Psoas muscle (tissue), 8 donors: Measurements from ENCODE around the gene SLC4A5. TPM values are rescaled to one million over a fixed set of nuclear protein-coding genes. Genes with fewer than 3 reads are reported as not detected.

Experiments
- ATAC-seq, 4 donors: fragments of 200-7000 bp; cut with Tn5 transposase; one replicate each; pipeline ENCODE4 v1.9.1; 2020; ENCODE audit warnings: moderate library complexity in 3 of 4, mild to moderate bottlenecking in 2 of 4
- DNase-seq, 2 donors: peaks; one replicate each; pipeline ENCODE4 v3.0.0-alpha.2; 2020
- H3K27ac ChIP-seq: fragments of 200-600 bp; one replicate; pipeline ENCODE4 v1.8.0; 2022
- H3K27me3 ChIP-seq, 3 donors: fragments of 200-600 bp in 1 of 3; one replicate each; pipeline versions ENCODE4 v1.6.1 to v1.8.0; 2013 to 2022; ENCODE audit warnings: low read length in 2 of 3, mild to moderate bottlenecking in 2 of 3, moderate library complexity in 1 of 3; ENCODE audit not compliant: insufficient read depth in 3 of 3
- H3K36me3 ChIP-seq, 2 donors: fragments of 200-600 bp in 1 of 2; one replicate each; pipeline versions ENCODE4 v1.6.1 to v1.8.0; 2013 to 2022; ENCODE audit warnings: low read depth in 1 of 2, mild to moderate bottlenecking in 1 of 2, moderate library complexity in 1 of 2; ENCODE audit not compliant: insufficient read depth in 1 of 2
- H3K4me1 ChIP-seq: fragments of 200-600 bp; one replicate; pipeline ENCODE4 v1.8.0; 2022
- H3K4me3 ChIP-seq: fragments of 200-600 bp; one replicate; pipeline ENCODE4 v1.8.0; 2022; ENCODE audit warnings: mild to moderate bottlenecking
- H3K9me3 ChIP-seq: fragments of 200-600 bp; one replicate; pipeline ENCODE4 v1.8.0; 2022
- CTCF ChIP-seq: fragments of 200-600 bp; IDR thresholded peaks from one replicate; pipeline ENCODE4 v1.8.0; 2022; ENCODE audit warnings: antibody characterized with exemption
- WGBS, 3 donors: extraction: QIAGEN DNeasy Blood & Tissue Kit; methylation state at CpG; one replicate each; pipeline versions ENCODE4 v1.1.6 to v1.1.7; 2013; 5-methylcytosine and 5-hydroxymethylcytosine counted together
- intact Hi-C, 2 donors: fragments of 100-400 bp; cut with DNase I; formaldehyde crosslinking; loops; one replicate each; pipeline versions ENCODE4 v1.11.0 to v1.14.2; 2022
- polyA plus RNA-seq, 3 donors: library from polyadenylated mRNA; stranded (reverse); fragments of 200-250 nt; gene quantifications; one replicate each; pipeline ENCODE4 v1.2.3, GENCODE V29; 2013
- total RNA-seq, 4 donors: library from RNA; stranded (reverse); fragmentation: NEBNext Ultra II Directional in 2 of 4; extraction: Animal tissue kit (Norgen Biotek cat#: 25700) in 2 of 4; gene quantifications; one replicate each; pipeline versions ENCODE4 v1.2.1 to v1.2.4, GENCODE V29; 2021 to 2023
- donor health status: healthy with polysubstance abuse.
- donor health status: DM: no; HTN: no; CAD: no; lungs with moderate emphysema.
- donor health status: Bipolar disorder and iron deficiency.
- donor health status: healthy.
- donor health status: DM: yes; HTN: yes; CAD: no.
- donor health status: DM: no; HTN: no; CAD: no.
- donor health status: DM: no; HTN: no; CAD: no.
- donor health status: DM: yes; HTN: yes; CAD: no.

The SLC4A5 gene
- total and polyA plus RNA-seq, 7 donors: 0.27 to 5.7 (median 0.57) TPM

DNA sequence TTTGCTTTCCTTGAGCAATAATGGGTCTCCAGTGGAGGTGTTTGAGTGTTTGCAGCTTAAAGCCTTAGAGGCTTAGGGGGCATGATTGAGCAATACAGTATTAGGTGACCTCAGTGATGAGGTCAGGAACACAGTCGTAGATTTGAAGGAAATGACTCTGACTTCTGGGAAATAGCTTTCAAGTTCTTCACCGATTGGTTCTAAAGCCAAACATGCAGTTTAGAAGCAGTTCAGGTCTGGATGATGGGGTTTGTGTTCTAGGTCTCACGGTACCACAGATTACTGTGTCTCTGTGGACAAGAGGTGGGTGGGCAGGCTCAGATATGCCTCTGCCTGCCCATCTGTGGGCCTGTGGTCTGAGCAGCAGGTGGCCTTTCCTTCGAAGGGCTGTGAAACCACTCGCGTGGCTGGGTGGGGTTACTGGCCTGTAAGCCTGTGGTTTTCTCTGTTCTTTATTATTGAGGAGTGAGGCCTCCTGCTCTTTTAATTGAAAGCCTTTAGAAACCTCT lies 137.0 kb downstream of the SLC4A5 start:
- intact Hi-C loops: no loop called here
- H3K27me3 ChIP-seq: no peaks in the 10 kb centered on the region
- H3K9me3 ChIP-seq: no peaks in the 10 kb centered on the region
- 35 to 47% (median 43%) methylated on average over 6 of the region's 6 CpGs for WGBS, 3 donors
- H3K4me1 ChIP-seq: peaks cover 48% of the 10 kb centered on the region
- DNase-seq: no peak
- H3K4me3 ChIP-seq: peak overlapping the region; percentile 17
- peaks cover 2 to 45% of the 10 kb centered on the region in 2 donors for H3K36me3 ChIP-seq
- peak; percentile 18 to 45 (median 41) for ATAC-seq
- H3K27ac ChIP-seq: peak overlapping the region; percentile 75
- TF ChIP-seq CTCF: no peak

GRCh38 chr2:74205596-74205995 lies 137.6 kb downstream of the SLC4A5 start:
- no peak for DNase-seq
- peak; percentile 41 to 83 (median 58) for ATAC-seq
- Histone ChIP-seq H3K27me3 (no peaks in the 10 kb centered on the region), H3K9me3 (no peaks in the 10 kb centered on the region), H3K4me1 (peaks cover 55% of the 10 kb centered on the region), H3K36me3 (peaks cover 2 to 39% of the 10 kb centered on the region in 2 donors), H3K4me3 (peak overlapping the region; percentile 17), H3K27ac (peak overlapping the region; percentile 75)
- intact Hi-C loops: no loop called here
- TF ChIP-seq CTCF: no peak
- 27 to 35% (median 32%) methylated on average over 6 of the region's 6 CpGs for WGBS, 3 donors

GRCh38 chr2:74205113-74205512 lies 138.1 kb downstream of the SLC4A5 start:
- Histone ChIP-seq H3K4me3 (no peak overlapping the region), H3K27ac (peak overlapping the region; percentile 75), H3K27me3 (no peaks in the 10 kb centered on the region), H3K4me1 (peaks cover 59% of the 10 kb centered on the region), H3K9me3 (no peaks in the 10 kb centered on the region), H3K36me3 (peaks cover 2 to 34% of the 10 kb centered on the region in 2 donors)
- 82 to 87% (median 87%) methylated on average over 5 of the region's 5 CpGs for WGBS, 3 donors
- ATAC-seq (no peak), DNase-seq (no peak)
- intact Hi-C loops: no loop called here
- TF ChIP-seq CTCF: no peak

DNA sequence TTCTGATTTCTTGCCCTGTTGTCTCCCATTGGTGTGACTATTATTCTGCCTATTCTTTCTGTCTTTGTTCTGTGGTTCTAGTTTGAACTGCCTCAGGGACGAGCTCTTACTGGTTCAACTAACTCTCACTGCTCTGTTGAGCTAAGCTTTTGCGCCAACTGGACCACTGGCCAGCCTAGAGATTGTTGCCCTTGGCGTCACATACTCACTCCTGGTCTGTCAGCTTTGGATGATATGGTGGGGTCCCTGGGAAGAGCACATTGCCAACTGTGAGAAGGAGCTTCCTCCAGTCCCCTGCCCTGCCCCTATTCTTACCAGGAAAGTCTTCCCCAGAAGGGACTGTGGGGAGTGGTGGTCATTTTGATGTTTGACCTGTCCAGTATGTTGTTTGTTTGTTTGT lies 138.8 kb downstream of the SLC4A5 start:
- TF ChIP-seq CTCF: no peak
- DNase-seq (no peak), ATAC-seq (no peak)
- H3K36me3 ChIP-seq: peaks cover under 1 to 27% of the 10 kb centered on the region in 2 donors
- intact Hi-C loops: no loop called here
- H3K9me3 ChIP-seq: no peaks in the 10 kb centered on the region
- no peak overlapping the region for H3K4me3 ChIP-seq
- H3K4me1 ChIP-seq: peaks cover 60% of the 10 kb centered on the region
- 91 to 94% (median 93%) methylated on average over 3 of the region's 3 CpGs for WGBS, 3 donors
- peak overlapping the region; percentile 75 for H3K27ac ChIP-seq
- H3K27me3 ChIP-seq: no peaks in the 10 kb centered on the region

GRCh38 chr2:74201596-74201995 lies 141.6 kb downstream of the SLC4A5 start:
- H3K9me3 ChIP-seq: no peaks in the 10 kb centered on the region
- 3 to 14% (median 11%) methylated on average over 1 of the region's 1 CpG for WGBS, 3 donors
- peak overlapping the region; percentile 79 for H3K4me3 ChIP-seq
- H3K27me3 ChIP-seq: no peaks in the 10 kb centered on the region
- TF ChIP-seq CTCF: no peak
- H3K27ac ChIP-seq: peak overlapping the region; percentile 91
- H3K36me3 ChIP-seq: peaks cover 0 to 7% of the 10 kb centered on the region in 2 donors
- ATAC-seq (peak; percentile 53 to 77 (median 69)), DNase-seq (no peak)
- intact Hi-C loops: no loop called here
- peaks cover 57% of the 10 kb centered on the region for H3K4me1 ChIP-seq
